SU-DHL-6 (cell line): ENCODE results near the gene IRF8.

ENCODE experiments used
- H2AFZ ChIP-seq: fragments of 200-600 bp; sonication (generic); 2 replicates; pipeline ENCODE4 v1.6.1; 2014; ENCODE audit warnings: low read depth, mild to moderate bottlenecking, moderate library complexity, mixed read lengths, antibody characterized with exemption, low read length; ENCODE audit not compliant: severe bottlenecking
- H3F3A ChIP-seq: fragments of 200-600 bp; shearing (Covaris generic); 2 replicates; pipeline ENCODE4 v1.6.0; 2016; ENCODE audit warnings: antibody characterized with exemption, mild to moderate bottlenecking; ENCODE audit not compliant: insufficient read depth
- H3K27ac ChIP-seq: fragments of 200-600 bp; sonication (generic); 2 replicates; pipeline ENCODE4 v1.5.1; 2016; ENCODE audit warnings: low read depth, mild to moderate bottlenecking, low read length, moderate library complexity, mixed read lengths
- H3K27me3 ChIP-seq: fragments of 200-600 bp; sonication (generic), shearing (Covaris generic); 2 replicates; pipeline ENCODE4 v1.6.0; 2014; ENCODE audit warnings: mild to moderate bottlenecking, low read length
- H3K36me3 ChIP-seq: fragments of 200-600 bp; sonication (generic); 2 replicates; pipeline ENCODE4 v1.6.1; 2014; ENCODE audit warnings: mild to moderate bottlenecking, low read length, mixed read lengths
- H3K4me2 ChIP-seq: fragments of 300-600, 200-600 bp; shearing (Covaris generic), sonication (generic); 2 replicates; pipeline ENCODE4 v1.6.0; 2014; ENCODE audit warnings: low read length, low read depth, mild to moderate bottlenecking; ENCODE audit not compliant: poor library complexity, severe bottlenecking
- H3K4me3 ChIP-seq: fragments of 200-600 bp; sonication (generic); 2 replicates; pipeline ENCODE4 v1.5.1; 2014; ENCODE audit warnings: antibody characterized with exemption, low read length, mild to moderate bottlenecking, mixed read lengths; ENCODE audit not compliant: insufficient read depth, poor library complexity, severe bottlenecking
- H3K79me2 ChIP-seq: fragments of 200-600 bp; sonication (generic); 2 replicates; pipeline ENCODE4 v1.6.1; 2014; ENCODE audit warnings: mild to moderate bottlenecking, low read length, moderate library complexity; ENCODE audit not compliant: insufficient read depth
- H3K9ac ChIP-seq: fragments of 200-600 bp; sonication (generic); 2 replicates; pipeline ENCODE4 v1.7.0; 2014; ENCODE audit warnings: mild to moderate bottlenecking, low read length
- H3K9me2 ChIP-seq: fragments of 200-600 bp; sonication (generic); replicated peaks from 2 replicates; pipeline ENCODE4 v1.6.1; 2014; ENCODE audit warnings: low read length; ENCODE audit not compliant: insufficient read depth
- H3K9me3 ChIP-seq: fragments of 200-600 bp; sonication (generic); 2 replicates; pipeline ENCODE4 v1.6.1; 2014; ENCODE audit warnings: low read length, mixed read lengths; ENCODE audit not compliant: insufficient read depth
- H4K20me1 ChIP-seq: fragments of 200-600 bp; sonication (generic); 2 replicates; pipeline ENCODE4 v1.6.1; 2014; ENCODE audit warnings: low read depth, mild to moderate bottlenecking, antibody characterized with exemption, low read length, moderate library complexity, mixed read lengths
- CTCF ChIP-seq: fragments of 200-600 bp; sonication (generic); IDR thresholded peaks from one replicate; pipeline ENCODE4 v1.5.1; 2017; ENCODE audit warnings: antibody characterized with exemption, mild to moderate bottlenecking, low read length, moderate library complexity; ENCODE audit not compliant: insufficient read depth, poor library complexity, severe bottlenecking
- EZH2phosphoT487 ChIP-seq: fragments of 200-600 bp; sonication (generic), shearing (Covaris generic); conservative IDR thresholded peaks from 2 replicates; pipeline ENCODE4 v1.6.1; 2018; ENCODE audit warnings: mild to moderate bottlenecking, antibody characterized with exemption, low read length, moderate library complexity, mixed read lengths

The IRF8 gene

DNA sequence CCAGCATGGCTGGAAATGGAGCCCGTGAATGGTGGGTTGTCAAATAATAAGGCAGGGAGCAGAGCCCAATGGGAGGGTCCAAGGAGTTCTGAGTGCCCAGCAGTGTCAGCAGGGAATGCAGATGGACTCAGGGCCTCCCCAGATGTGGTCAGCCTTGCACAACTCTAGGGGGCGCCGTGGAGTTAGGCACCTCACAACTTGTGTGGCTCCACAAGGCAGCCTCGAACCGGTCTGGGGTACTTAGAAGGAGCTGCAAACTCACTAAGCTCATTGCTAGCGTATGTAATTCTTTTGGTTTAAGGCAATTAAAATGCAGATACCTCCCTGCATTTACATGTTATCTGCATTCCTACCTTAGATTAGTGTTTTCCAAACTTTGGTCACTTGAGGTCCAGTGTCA is 18.1 kb downstream of the IRF8 start:
- Histone ChIP-seq H3K9me2 (no peaks in the 10 kb centered on the region), H3K9me3 (no peaks in the 10 kb centered on the region), H3F3A (peaks cover 54% of the 10 kb centered on the region), H3K4me3 (no peak overlapping the region), H3K79me2 (peaks cover 36% of the 10 kb centered on the region), H3K27ac (peak overlapping the region; percentile 47), H3K36me3 (peaks cover 52% of the 10 kb centered on the region), H2AFZ (no peak overlapping the region), H3K27me3 (no peaks in the 10 kb centered on the region), H4K20me1 (peaks cover 18% of the 10 kb centered on the region), H3K9ac (no peak overlapping the region), H3K4me2 (no peak overlapping the region)
- TF ChIP-seq EZH2phosphoT487, result no peak
- TF ChIP-seq CTCF, result peak; percentile 27

GRCh38 chr16:85917959-85918358 is 19.0 kb downstream of the IRF8 start:
- H3K9me3 ChIP-seq, result no peaks in the 10 kb centered on the region
- H3K4me3 ChIP-seq, result no peak overlapping the region
- H3K4me2 ChIP-seq, result no peak overlapping the region
- H3K27ac ChIP-seq, result peak overlapping the region; percentile 47; the same call in 1 of the 2 replicates
- no peak for TF ChIP-seq EZH2phosphoT487
- no peak for TF ChIP-seq CTCF
- H3K27me3 ChIP-seq, result no peaks in the 10 kb centered on the region
- no peak overlapping the region for H2AFZ ChIP-seq
- peaks cover 57% of the 10 kb centered on the region for H3F3A ChIP-seq
- H3K9ac ChIP-seq, result no peak overlapping the region
- no peaks in the 10 kb centered on the region for H3K9me2 ChIP-seq
- peaks cover 27% of the 10 kb centered on the region; the same call in 1 of the 2 replicates for H3K79me2 ChIP-seq
- peaks cover 47% of the 10 kb centered on the region for H3K36me3 ChIP-seq
- H4K20me1 ChIP-seq, result peaks cover 20% of the 10 kb centered on the region

DNA sequence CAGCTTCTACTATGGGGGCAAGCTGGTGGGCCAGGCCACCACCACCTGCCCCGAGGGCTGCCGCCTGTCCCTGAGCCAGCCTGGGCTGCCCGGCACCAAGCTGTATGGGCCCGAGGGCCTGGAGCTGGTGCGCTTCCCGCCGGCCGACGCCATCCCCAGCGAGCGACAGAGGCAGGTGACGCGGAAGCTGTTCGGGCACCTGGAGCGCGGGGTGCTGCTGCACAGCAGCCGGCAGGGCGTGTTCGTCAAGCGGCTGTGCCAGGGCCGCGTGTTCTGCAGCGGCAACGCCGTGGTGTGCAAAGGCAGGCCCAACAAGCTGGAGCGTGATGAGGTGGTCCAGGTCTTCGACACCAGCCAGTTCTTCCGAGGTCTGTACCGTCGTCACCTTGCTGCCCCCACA is 19.5 kb downstream of the IRF8 start:
- Histone ChIP-seq H3K4me2 (no peak overlapping the region), H3K27ac (no peak overlapping the region), H3K9ac (no peak overlapping the region), H3K79me2 (peaks cover 22% of the 10 kb centered on the region; the same call in 1 of the 2 replicates), H3F3A (peaks cover 62% of the 10 kb centered on the region), H4K20me1 (peaks cover 20% of the 10 kb centered on the region), H3K9me2 (no peaks in the 10 kb centered on the region), H3K9me3 (no peaks in the 10 kb centered on the region), H3K4me3 (no peak overlapping the region), H3K36me3 (peaks cover 42% of the 10 kb centered on the region), H3K27me3 (no peaks in the 10 kb centered on the region), H2AFZ (no peak overlapping the region)
- TF ChIP-seq CTCF, result no peak
- no peak for TF ChIP-seq EZH2phosphoT487
